Measurements from ENCODE around the gene ZNF697.

The ZNF697 gene

DNA sequence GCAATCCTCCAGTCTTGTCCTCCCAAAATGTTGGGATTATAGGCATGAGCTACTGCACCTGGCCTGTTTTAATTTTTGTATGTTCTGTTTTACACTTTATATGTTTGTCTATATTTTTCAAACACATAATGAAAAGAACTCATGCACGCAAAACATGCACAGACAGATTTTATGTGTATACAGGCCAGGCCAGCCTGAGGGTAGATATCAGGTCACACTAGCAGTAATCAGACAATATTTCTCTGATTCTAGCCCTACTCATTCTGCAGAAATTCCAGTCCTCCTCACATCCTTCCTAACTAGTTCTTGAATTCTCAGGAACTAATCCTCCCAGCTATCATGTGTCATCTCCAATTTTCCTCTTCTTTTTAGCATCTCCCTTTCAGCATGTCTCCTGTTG lies 35.8 kb upstream of the ZNF697 start:
- TF ChIP-seq, protein P1, sequence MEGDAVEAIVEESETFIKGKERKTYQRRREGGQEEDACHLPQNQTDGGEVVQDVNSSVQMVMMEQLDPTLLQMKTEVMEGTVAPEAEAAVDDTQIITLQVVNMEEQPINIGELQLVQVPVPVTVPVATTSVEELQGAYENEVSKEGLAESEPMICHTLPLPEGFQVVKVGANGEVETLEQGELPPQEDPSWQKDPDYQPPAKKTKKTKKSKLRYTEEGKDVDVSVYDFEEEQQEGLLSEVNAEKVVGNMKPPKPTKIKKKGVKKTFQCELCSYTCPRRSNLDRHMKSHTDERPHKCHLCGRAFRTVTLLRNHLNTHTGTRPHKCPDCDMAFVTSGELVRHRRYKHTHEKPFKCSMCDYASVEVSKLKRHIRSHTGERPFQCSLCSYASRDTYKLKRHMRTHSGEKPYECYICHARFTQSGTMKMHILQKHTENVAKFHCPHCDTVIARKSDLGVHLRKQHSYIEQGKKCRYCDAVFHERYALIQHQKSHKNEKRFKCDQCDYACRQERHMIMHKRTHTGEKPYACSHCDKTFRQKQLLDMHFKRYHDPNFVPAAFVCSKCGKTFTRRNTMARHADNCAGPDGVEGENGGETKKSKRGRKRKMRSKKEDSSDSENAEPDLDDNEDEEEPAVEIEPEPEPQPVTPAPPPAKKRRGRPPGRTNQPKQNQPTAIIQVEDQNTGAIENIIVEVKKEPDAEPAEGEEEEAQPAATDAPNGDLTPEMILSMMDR (IDR thresholded peaks at IDR 0.05; ENCODE audit: control insufficient read depth, insufficient read depth, low read depth, low read length, missing control alignments), result no peak
- no peak for DNase-seq (ENCODE audit: low read depth)
- no peak overlapping the region for H3K4me3 ChIP-seq (ENCODE audit: control insufficient read depth, low read depth, low read length)

DNA sequence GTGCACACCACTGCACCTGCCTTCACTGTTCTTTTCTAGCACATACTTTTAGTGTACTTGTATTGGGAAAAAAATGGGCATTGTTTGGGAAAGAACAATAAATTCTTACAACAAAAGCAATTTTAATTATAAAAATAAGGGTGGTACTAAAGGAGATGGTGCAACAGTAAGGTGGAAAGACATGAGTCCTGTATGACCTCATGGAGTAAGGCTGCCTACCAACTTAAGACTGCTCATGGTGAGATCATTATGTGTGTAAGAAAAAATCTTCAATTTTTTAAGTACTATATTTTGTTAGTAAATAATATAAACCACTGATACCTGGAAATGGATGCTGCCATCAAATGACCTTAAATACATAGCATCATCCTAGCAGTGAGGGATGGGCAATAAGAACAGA lies 34.1 kb upstream of the ZNF697 start:
- TF ChIP-seq, protein P1 (IDR thresholded peaks at IDR 0.05; ENCODE audit: control insufficient read depth, insufficient read depth, low read depth, low read length, missing control alignments), result no peak
- H3K4me3 ChIP-seq (ENCODE audit: control insufficient read depth, low read depth, low read length), result no peak overlapping the region
- DNase-seq (ENCODE audit: low read depth), result no peak

DNA sequence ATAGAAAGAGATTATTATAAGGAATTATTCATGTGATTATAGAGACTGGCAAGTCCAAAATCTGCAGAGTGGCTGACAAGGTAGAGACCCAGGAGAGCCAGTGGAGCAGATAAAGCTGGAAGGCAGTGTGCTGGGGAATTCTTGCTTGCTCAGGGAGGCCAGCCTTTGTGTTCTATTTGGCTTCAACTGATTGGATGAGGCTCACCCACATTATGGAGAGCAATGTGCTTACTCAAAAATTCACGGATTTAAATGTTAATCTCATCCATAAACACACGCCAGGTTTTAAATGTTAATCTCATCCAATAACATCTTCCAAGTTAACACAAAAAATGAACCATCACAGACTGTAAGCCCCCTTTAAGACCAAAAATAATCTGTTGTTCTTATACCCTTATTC lies 33.5 kb upstream of the ZNF697 start:
- DNase-seq (ENCODE audit: low read depth), result no peak
- H3K4me3 ChIP-seq (ENCODE audit: control insufficient read depth, low read depth, low read length), result no peak overlapping the region
- TF ChIP-seq, protein P1 (IDR thresholded peaks at IDR 0.05; ENCODE audit: control insufficient read depth, insufficient read depth, low read depth, low read length, missing control alignments), result no peak

DNA sequence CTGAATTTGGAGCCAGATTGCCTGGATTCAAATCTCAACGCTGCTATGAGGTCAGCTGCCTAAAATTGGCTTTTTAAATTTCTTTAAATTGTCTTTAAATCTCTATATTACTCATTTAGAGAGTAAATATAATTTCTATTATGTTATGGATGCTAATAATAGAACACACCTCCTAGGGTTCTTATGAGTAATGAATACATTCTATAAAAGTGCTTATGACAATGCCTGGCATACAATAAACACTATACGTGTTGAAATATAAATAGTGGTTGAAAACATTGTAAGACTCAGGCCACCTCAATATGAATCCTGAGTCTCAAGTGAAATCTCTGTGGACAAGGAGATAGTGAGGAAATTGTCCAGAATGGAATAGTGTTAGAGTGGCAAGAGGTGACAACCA lies 32.7 kb upstream of the ZNF697 start:
- H3K4me3 ChIP-seq (ENCODE audit: control insufficient read depth, low read depth, low read length), result no peak overlapping the region
- TF ChIP-seq, protein P1 (IDR thresholded peaks at IDR 0.05; ENCODE audit: control insufficient read depth, insufficient read depth, low read depth, low read length, missing control alignments), result no peak
- DNase-seq (ENCODE audit: low read depth), result no peak

DNA sequence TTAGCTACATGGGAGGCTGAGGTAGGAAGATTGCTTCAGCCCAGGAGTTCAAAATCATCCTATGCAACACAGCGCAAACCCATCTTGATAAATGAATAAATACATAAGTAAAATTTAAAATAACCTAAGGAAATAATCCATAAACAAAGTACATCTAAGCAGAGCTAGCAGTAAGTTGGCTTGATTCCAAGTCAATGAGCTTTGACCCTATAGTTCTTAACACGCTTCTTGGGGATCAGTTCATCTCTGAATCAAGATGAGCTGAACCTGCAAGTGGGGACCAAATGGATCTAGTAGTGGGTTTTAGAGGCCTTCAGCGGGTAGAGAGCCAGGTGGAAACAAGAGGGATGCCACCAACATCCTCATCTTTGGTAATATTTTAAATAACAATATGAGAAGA lies 32.1 kb upstream of the ZNF697 start:
- TF ChIP-seq, protein P1 (IDR thresholded peaks at IDR 0.05; ENCODE audit: control insufficient read depth, insufficient read depth, low read depth, low read length, missing control alignments), result no peak
- DNase-seq (ENCODE audit: low read depth), result no peak
- no peak overlapping the region for H3K4me3 ChIP-seq (ENCODE audit: control insufficient read depth, low read depth, low read length)

DNA sequence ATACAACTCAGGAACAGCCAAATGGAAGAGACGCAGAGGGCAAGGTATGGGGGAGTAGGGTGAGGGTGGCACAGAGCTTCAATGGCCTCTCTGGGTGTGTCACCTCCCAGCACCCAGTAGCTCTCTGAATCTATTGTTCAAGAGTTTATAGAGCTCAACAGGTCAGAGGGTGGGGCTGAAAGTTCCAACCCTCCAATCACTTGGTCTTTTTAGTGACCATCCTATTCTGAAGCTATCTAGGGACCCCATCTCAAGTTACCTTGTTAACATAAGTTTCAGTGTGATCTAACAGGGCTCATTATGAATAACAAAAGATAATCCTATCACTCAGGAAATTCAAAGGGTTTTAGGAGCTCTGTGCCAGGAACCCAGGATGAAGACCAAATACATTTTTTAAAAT lies 31.2 kb upstream of the ZNF697 start:
- TF ChIP-seq, protein P1 (IDR thresholded peaks at IDR 0.05; ENCODE audit: control insufficient read depth, insufficient read depth, low read depth, low read length, missing control alignments), result no peak
- no peak overlapping the region for H3K4me3 ChIP-seq (ENCODE audit: control insufficient read depth, low read depth, low read length)

More for the DNA sequence above, 31.2 kb upstream of the ZNF697 start:
- no peak for DNase-seq (ENCODE audit: low read depth)
